ENCODE results near the gene NUDT21.

- TF ChIP-seq, protein P1, sequence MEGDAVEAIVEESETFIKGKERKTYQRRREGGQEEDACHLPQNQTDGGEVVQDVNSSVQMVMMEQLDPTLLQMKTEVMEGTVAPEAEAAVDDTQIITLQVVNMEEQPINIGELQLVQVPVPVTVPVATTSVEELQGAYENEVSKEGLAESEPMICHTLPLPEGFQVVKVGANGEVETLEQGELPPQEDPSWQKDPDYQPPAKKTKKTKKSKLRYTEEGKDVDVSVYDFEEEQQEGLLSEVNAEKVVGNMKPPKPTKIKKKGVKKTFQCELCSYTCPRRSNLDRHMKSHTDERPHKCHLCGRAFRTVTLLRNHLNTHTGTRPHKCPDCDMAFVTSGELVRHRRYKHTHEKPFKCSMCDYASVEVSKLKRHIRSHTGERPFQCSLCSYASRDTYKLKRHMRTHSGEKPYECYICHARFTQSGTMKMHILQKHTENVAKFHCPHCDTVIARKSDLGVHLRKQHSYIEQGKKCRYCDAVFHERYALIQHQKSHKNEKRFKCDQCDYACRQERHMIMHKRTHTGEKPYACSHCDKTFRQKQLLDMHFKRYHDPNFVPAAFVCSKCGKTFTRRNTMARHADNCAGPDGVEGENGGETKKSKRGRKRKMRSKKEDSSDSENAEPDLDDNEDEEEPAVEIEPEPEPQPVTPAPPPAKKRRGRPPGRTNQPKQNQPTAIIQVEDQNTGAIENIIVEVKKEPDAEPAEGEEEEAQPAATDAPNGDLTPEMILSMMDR (IDR thresholded peaks at IDR 0.05): no peak
- no peak for TF ChIP-seq EP300 (IDR thresholded peaks at IDR 0.05)
Observed at GRCh38 chr16:56423584-56424403, 27.3 kb downstream of the NUDT21 start.

Measured in stomach (tissue), 4 donors.